ENCODE measurements around the gene CDK17.

The CDK17 gene

DNA sequence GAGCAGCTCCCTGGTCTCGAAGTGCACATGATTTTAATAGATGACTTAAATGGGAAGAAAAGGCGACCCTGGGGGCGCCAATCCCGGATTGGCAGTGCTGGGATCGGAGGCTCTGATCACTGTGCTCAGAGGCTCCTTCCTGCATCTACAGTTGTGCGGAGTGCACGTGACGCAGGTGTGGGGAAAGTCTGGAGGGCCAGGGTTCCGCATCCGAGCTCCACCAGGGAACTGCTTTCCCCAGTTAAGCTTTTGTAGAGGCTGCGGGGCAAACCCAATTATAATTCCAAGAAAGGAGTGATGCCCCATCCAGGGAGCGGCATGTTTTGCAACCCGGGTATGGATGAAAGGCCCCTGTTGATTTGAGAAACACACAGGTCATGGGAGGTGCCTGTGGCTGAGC lies 169.6 kb downstream of the CDK17 start:
- Histone ChIP-seq H3K9ac (ENCODE audit: insufficient read length, low read depth) (no peak overlapping the region), H3K9me3 (ENCODE audit: insufficient read depth, low read length) (no peaks in the 10 kb centered on the region), H3K36me3 (ENCODE audit: insufficient read depth, insufficient read length, low read length) (peaks cover 73% of the 10 kb centered on the region), H3K4me3 (ENCODE audit: insufficient read length, low read depth) (no peak overlapping the region), H3K4me1 (ENCODE audit: insufficient read depth, insufficient read length) (no peaks in the 10 kb centered on the region), H3K27me3 (ENCODE audit: insufficient read depth, insufficient read length) (no peaks in the 10 kb centered on the region)
- no peak for TF ChIP-seq SUZ12 (IDR thresholded peaks at IDR 0.05; ENCODE audit: extremely low read depth, insufficient read depth, insufficient read length)
- TF ChIP-seq YY1 (IDR thresholded peaks at IDR 0.05; ENCODE audit: insufficient read depth, insufficient read length): no peak
- no peak for DNase-seq (ENCODE audit: low read depth, low spot score)

GRCh38 chr12:96228566-96229248 lies 171.5 kb downstream of the CDK17 start:
- Histone ChIP-seq H3K4me3 (ENCODE audit: insufficient read length, low read depth) (no peak overlapping the region), H3K27me3 (ENCODE audit: insufficient read depth, insufficient read length) (no peaks in the 10 kb centered on the region), H3K36me3 (ENCODE audit: insufficient read depth, insufficient read length, low read length) (peaks cover 76% of the 10 kb centered on the region), H3K9ac (ENCODE audit: insufficient read length, low read depth) (no peak overlapping the region), H3K9me3 (ENCODE audit: insufficient read depth, low read length) (no peaks in the 10 kb centered on the region), H3K4me1 (ENCODE audit: insufficient read depth, insufficient read length) (no peaks in the 10 kb centered on the region)
- no peak for DNase-seq (ENCODE audit: low read depth, low spot score)
- TF ChIP-seq YY1 (IDR thresholded peaks at IDR 0.05; ENCODE audit: insufficient read depth, insufficient read length) (no peak), SUZ12 (IDR thresholded peaks at IDR 0.05; ENCODE audit: extremely low read depth, insufficient read depth, insufficient read length) (no peak), ZNF274 (IDR thresholded peaks at IDR 0.05; ENCODE audit: low read depth, low read length) (no peak)

All from NT2/D1 (cell line).